DMS53 (cell line): Measurements from ENCODE around the gene SUGCT.

ENCODE experiments used
- DNase-seq: peaks from one replicate; lab custom pipeline; 2025; lab: John Stamatoyannopoulos, UW

Gene SUGCT

GRCh38 chr7:40733114-40733513 is 598.3 kb downstream of the SUGCT start:
- no peak for DNase-seq

DNA sequence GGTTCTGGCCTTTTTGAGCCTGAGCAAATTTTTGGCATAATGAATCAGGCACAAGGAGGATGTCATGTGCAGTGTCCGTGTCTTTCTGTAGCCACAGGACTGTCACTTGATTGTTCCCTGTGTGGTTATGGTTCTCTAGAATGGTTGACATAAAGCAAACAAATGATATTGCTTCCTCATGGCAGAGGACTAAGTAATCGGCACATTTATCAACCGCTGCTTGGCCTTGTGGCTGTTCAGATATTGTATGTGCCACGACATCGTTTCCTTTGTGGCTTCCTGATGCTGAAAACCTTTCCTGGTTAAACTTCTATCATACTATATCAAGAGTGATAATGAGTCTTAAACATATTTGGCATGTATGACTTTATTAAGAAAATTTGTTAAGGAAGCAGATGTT is 598.8 kb downstream of the SUGCT start:
- DNase-seq: peak; percentile 39

DNA sequence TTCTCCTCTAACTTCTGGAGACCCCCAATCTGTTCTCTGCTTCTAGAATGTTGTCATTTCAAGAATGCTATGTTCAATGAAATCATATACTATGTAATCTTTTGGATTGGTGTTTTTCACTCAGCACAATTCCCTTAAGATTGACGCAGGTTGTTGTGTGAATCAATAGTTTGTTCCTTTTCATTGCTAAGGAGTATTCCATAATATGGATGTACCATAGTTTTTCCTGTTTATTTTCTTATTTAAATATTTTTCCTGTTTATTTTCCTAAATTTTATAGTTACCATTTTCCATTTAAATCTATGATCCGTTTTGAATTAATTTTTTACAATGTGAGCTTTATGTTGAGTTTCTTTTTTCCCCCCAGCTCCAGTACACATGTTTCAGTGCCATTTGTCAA is 604.5 kb downstream of the SUGCT start:
- DNase-seq: no peak

GRCh38 chr7:40742270-40742669 is 607.5 kb downstream of the SUGCT start:
- no peak for DNase-seq

DNA sequence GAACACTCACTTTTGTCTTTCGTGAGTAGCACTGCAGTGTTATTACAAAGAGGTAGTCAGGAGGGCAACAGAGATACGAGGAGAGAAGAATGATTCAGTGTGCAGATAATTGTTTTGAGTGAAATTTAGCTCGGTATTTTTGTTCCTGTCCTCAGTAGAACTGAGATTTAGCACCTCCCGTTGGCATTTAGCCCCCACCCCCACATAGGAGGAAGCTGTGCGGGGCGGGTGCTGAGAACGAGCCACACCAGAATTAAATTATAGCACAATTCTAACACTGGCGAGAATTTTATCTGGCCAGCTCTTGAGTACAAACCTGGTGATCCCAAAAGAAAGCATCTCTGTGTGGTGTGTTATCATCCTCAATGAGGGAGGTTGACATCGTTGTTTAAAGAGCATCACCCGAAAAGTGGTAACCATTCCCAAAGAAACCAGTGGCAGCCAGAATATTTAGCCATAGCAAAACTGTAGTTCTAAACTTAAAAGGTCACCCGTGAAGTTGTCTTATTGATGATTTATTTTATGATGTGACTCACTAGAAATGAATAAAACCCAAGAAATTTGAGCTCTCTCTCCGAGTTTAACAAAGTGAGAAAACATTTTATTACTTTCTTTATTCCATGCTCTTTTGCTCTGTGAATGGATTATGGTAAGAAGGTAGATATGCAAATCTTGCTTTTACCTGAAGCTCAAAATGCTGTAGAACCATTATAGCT is 612.2 kb downstream of the SUGCT start:
- no peak for DNase-seq

GRCh38 chr7:40747856-40748255 is 613.1 kb downstream of the SUGCT start:
- no peak for DNase-seq

GRCh38 chr7:40749877-40750276 is 615.1 kb downstream of the SUGCT start:
- DNase-seq: no peak

GRCh38 chr7:40753455-40753854 is 618.6 kb downstream of the SUGCT start:
- no peak for DNase-seq

DNA sequence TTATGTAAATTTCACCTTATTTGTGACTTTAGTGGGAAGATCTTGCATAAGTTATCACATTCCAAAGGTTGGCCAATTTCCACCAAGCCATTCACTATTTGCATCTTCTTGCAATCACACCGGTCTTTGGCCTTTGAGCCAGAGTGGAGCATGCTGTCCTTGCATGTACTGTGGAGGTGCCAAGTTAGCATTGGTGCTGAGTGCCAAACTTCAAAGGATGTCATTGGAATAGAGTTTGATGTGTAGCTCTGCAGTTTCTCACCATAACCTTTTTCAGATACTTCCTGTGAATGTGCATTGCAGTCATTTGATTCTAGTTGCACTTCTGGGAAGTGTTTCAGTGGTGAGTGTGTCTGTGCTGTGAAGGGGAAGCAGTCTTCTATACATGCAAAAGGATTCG is 620.6 kb downstream of the SUGCT start:
- no peak for DNase-seq

DNA sequence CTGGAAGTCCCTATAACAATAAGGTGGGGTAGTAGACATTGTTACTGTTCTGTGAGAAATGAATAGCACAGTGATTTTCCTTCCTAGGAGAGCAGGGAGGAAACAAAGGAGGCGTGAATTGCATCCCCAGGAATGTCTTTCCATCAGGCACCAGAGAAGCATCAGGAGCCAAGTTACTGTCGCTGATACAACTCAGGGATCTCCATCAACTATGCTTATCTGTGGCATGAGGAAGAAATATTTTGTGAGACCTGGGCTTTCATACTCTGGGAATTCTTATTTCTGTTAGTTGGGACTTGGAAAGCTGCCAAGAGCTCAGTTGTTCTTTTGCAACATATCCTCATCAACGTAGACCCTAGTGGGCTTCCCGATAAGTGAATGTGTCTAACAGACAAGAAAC is 622.3 kb downstream of the SUGCT start:
- no peak for DNase-seq

GRCh38 chr7:40758590-40758989 is 623.8 kb downstream of the SUGCT start:
- DNase-seq: no peak

DNA sequence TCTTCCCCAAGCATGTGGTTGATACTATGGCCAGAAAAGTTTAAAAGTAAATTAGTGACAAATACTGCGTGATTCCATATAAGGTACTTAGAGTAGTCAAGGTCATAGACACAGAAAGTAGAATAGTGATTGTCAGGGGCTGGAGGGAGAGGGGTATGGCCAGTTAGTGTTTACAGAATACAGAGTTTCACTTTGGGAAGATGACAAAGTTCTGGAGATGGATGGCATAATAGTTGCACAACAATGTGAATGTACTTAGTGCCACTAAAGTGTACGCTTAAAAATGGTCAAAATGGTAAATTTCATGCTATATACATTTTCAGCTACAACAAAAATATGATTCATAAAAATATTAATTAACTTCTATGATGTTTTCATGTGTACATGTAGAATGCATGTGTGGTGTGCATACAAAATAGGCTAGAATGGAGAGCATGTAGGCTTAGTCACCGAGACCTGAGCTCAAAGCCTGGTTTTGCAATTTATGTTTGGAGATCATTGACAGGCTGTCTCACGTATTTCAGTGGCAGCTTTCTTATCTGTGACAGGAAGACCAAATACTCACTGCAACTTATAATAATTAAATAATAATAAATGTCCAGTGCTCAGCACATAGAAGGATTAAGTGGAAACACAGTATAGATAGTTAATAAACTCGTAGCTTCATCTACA is 625.6 kb downstream of the SUGCT start:
- DNase-seq: no peak

GRCh38 chr7:40760987-40761386 is 626.2 kb downstream of the SUGCT start:
- DNase-seq: peak; percentile 27

DNA sequence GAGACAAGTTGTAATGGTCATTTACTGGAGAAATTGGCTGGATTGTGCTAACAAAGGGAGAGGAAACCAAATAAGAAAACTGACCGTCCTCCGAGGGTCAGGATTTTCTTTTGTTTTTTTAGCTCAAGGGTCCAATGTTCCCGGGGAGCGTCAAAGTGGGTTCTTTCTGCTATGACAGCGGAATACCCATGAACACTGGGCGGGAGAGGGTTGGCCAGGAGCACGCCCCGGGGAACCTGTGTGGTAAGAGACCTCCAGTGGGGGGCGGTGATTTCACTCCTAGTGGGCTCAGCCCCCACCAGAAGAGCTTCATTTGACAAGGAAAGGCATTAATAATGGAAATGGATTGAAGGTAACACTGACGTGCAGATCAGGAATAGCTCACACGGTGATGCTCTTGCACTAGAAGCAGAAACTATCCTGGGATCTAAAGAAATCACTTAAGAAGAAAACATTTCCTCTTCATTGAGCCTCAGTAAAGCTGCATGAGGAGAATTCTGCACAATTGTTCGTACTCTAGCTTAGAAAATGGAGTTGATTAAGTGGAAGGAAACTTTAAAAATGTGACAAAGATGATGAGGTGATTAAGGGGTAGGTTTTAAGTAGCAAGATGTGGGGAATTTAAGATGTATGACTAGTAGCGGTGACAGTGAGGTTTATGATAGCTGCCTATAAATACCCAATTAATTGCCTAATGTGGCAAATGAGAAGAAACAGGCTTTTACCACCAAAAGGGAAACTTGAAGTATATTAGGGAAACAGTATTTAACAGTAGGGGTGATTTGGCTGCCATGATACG is 627.2 kb downstream of the SUGCT start:
- DNase-seq: no peak

- DNase-seq: no peak
Measured at GRCh38 chr7:40763319-40764287, 628.8 kb downstream of the SUGCT start.

DNA sequence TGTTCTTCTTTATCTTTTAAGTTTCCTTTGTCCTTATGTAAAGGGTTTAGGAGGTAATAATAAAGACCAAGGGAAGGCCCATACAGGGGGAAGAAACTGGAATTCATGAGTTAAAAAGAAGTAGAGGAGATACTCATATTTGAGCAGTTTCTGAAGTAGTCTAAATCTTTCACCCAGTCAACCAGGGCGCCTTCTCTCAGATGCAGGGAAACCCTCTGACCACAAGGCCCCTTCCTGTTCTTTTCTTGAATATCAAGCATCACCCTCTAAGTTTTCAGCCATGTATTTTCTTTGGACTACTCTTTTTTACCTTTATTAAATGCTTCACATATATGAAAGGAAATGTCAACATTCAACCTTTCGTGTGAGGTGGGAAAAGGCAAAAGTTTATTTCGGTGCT is 630.8 kb downstream of the SUGCT start:
- no peak for DNase-seq

- DNase-seq: no peak
Measured at GRCh38 chr7:40772096-40772495, 637.3 kb downstream of the SUGCT start.

DNA sequence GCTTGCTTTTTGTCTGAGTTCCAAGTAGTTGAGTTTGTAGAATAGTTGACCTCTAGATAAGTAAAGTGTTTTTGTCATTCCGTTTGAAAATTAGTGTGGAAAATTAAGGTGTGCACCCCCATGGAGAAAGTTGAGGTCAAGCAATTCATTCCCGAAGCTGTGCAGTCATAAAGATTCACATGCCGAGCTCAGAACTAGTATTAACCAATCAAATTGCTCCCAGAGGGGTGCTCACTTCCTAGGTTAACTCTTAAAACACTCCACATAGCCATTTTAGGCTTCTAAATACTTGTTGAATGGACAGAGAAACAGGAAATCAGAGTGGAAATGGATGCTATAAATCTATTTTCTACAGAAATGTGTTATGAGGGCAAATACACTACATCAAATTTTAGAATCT is 638.9 kb downstream of the SUGCT start:
- no peak for DNase-seq

GRCh38 chr7:40775877-40776276 is 641.1 kb downstream of the SUGCT start:
- DNase-seq: no peak

- DNase-seq: no peak
Measured at GRCh38 chr7:40777730-40778312, 643.0 kb downstream of the SUGCT start.

DNA sequence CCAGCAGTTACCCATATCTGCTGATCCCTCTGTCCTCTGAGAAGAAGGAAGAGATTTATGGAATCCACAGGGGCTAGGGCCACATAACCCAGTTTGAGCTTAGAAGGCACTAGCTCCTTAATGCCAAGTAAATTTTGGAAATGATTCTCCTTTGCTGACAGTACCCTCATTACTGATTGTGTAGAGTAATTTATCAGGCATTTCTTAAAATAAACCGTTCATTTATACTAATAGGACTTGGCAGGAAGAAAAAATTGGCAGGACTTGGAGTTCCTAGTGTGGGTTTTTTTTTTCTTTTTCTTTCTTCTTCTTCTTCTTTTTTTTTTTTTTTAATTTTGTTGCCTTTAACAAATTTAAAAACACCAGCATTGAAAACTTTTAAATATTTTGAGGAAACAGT is 645.7 kb downstream of the SUGCT start:
- no peak for DNase-seq

- no peak for DNase-seq
Measured at GRCh38 chr7:40782836-40783235, 648.0 kb downstream of the SUGCT start.
